ENCODE measurements around the gene B4GALNT3. TPM values are rescaled to one million over a fixed set of nuclear protein-coding genes. Genes with fewer than 3 reads are reported as not detected.

Gene B4GALNT3
- total and polyA plus RNA-seq, 2 of the 13 experiments (the other 11 are each of a cell fraction or from before 2014, with no cell fraction given), result 3.2 to 4.4 TPM

DNA sequence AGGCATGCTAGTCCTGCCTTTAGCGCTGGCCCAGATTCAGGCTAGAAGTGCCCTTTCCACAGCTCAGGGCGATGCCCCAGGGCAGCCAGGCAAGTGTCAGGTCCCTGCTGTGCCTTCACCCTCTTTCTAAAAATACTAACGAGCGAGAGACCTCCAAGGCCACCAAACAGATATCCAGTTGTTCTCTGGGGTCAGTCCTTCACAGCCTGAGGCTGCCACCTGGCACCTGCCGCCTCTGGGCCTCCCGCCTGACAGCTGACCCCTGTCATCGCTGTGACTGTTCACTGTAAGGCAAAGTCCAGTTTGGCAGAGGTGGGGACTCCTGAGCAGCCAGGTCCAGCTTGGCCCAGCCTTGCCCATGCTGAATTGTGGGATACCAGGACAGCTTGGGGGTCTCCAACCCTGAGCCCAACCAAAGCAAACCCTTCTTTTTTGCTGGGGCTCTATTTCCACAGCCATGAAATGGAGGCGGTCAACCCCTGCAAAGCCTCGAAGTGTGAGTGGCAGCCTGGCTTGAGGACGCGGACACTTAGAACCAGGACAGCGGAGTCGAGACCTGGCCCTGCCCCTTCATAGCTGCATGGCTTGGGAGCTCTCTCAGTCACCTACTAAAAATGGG is 123.6 kb downstream of the B4GALNT3 start (continued):
- TF ChIP-seq ZNF570 (CRISPR knock-in tag; IDR thresholded peaks at IDR 0.05; ENCODE audit: borderline replicate concordance), result no peak
- peak; percentile 58; the same call in 1 of the 2 replicates for TF ChIP-seq ETV5 (CRISPR knock-in tag; IDR thresholded peaks at IDR 0.05; ENCODE audit: borderline replicate concordance)
- TF ChIP-seq, protein P1, sequence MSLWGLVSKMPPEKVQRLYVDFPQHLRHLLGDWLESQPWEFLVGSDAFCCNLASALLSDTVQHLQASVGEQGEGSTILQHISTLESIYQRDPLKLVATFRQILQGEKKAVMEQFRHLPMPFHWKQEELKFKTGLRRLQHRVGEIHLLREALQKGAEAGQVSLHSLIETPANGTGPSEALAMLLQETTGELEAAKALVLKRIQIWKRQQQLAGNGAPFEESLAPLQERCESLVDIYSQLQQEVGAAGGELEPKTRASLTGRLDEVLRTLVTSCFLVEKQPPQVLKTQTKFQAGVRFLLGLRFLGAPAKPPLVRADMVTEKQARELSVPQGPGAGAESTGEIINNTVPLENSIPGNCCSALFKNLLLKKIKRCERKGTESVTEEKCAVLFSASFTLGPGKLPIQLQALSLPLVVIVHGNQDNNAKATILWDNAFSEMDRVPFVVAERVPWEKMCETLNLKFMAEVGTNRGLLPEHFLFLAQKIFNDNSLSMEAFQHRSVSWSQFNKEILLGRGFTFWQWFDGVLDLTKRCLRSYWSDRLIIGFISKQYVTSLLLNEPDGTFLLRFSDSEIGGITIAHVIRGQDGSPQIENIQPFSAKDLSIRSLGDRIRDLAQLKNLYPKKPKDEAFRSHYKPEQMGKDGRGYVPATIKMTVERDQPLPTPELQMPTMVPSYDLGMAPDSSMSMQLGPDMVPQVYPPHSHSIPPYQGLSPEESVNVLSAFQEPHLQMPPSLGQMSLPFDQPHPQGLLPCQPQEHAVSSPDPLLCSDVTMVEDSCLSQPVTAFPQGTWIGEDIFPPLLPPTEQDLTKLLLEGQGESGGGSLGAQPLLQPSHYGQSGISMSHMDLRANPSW (CRISPR knock-in tag; IDR thresholded peaks at IDR 0.05; ENCODE audit: borderline replicate concordance), result no peak
- TF ChIP-seq, protein P2, sequence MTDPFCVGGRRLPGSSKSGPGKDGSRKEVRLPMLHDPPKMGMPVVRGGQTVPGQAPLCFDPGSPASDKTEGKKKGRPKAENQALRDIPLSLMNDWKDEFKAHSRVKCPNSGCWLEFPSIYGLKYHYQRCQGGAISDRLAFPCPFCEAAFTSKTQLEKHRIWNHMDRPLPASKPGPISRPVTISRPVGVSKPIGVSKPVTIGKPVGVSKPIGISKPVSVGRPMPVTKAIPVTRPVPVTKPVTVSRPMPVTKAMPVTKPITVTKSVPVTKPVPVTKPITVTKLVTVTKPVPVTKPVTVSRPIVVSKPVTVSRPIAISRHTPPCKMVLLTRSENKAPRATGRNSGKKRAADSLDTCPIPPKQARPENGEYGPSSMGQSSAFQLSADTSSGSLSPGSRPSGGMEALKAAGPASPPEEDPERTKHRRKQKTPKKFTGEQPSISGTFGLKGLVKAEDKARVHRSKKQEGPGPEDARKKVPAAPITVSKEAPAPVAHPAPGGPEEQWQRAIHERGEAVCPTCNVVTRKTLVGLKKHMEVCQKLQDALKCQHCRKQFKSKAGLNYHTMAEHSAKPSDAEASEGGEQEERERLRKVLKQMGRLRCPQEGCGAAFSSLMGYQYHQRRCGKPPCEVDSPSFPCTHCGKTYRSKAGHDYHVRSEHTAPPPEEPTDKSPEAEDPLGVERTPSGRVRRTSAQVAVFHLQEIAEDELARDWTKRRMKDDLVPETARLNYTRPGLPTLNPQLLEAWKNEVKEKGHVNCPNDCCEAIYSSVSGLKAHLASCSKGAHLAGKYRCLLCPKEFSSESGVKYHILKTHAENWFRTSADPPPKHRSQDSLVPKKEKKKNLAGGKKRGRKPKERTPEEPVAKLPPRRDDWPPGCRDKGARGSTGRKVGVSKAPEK (CRISPR knock-in tag; IDR thresholded peaks at IDR 0.05; ENCODE audit: borderline replicate concordance), result peak; percentile 97; the same call in 1 of the 2 replicates
- no peak for TF ChIP-seq FOXA1 (IDR thresholded peaks at IDR 0.05)
- TF ChIP-seq FOXA1 (CRISPR knock-in tag; IDR thresholded peaks at IDR 0.05), result no peak
- no peak for TF ChIP-seq ZNF124 (CRISPR knock-in tag; IDR thresholded peaks at IDR 0.05)
- TF ChIP-seq CBX5 (CRISPR knock-in tag; IDR thresholded peaks at IDR 0.05; ENCODE audit: borderline replicate concordance), result no peak
- TF ChIP-seq ZBTB7A (CRISPR knock-in tag; IDR thresholded peaks at IDR 0.05), result peak; percentile 87
- TF ChIP-seq ZNF589 (CRISPR knock-in tag; conservative IDR thresholded peaks at IDR 0.05), result no peak
- TF ChIP-seq ZNF780A (CRISPR knock-in tag; IDR thresholded peaks at IDR 0.05), result no peak
- no peak for TF ChIP-seq TAF15 (IDR thresholded peaks at IDR 0.05; ENCODE audit: low read depth, low read length, poor library complexity, severe bottlenecking)
- TF ChIP-seq, protein P3, sequence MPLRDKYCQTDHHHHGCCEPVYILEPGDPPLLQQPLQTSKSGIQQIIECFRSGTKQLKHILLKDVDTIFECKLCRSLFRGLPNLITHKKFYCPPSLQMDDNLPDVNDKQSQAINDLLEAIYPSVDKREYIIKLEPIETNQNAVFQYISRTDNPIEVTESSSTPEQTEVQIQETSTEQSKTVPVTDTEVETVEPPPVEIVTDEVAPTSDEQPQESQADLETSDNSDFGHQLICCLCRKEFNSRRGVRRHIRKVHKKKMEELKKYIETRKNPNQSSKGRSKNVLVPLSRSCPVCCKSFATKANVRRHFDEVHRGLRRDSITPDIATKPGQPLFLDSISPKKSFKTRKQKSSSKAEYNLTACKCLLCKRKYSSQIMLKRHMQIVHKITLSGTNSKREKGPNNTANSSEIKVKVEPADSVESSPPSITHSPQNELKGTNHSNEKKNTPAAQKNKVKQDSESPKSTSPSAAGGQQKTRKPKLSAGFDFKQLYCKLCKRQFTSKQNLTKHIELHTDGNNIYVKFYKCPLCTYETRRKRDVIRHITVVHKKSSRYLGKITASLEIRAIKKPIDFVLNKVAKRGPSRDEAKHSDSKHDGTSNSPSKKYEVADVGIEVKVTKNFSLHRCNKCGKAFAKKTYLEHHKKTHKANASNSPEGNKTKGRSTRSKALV (CRISPR knock-in tag; IDR thresholded peaks at IDR 0.05), result no peak
- no peak for TF ChIP-seq FOXK2 (IDR thresholded peaks at IDR 0.05)
- peak; percentile 93 for TF ChIP-seq MED1 (CRISPR knock-in tag; IDR thresholded peaks at IDR 0.05)
- TF ChIP-seq THYN1 (CRISPR knock-in tag; IDR thresholded peaks at IDR 0.05; ENCODE audit: borderline replicate concordance, low read depth), result no peak
- no peak for TF ChIP-seq DMTF1 (CRISPR knock-in tag; IDR thresholded peaks at IDR 0.05)
- TF ChIP-seq TBX3 (IDR thresholded peaks at IDR 0.05; ENCODE audit: borderline replicate concordance), result peak; percentile 76; the same call in 1 of the 2 replicates
